AG04449 (cell line): Measurements from ENCODE around the gene ZNF561.

Experiments
- CTCF ChIA-PET: fragments of 350-600 bp; formaldehyde crosslinking; extraction: SDS; loops from one replicate; lab custom pipeline; 2021; ENCODE audit warnings: antibody characterized with exemption; lab: Yijun Ruan, JAX
- POLR2A ChIA-PET: fragments of 400-600, 350-600 bp; formaldehyde crosslinking; extraction: SDS; loops from one replicate; lab custom pipeline; 2020; ENCODE audit warnings: antibody characterized with exemption, inconsistent platforms; lab: Yijun Ruan, JAX
- DNase-seq: peaks from one replicate; pipeline ENCODE4 v3.0.0-alpha.2; 2010; ENCODE audit warnings: low read depth, low spot score
- H3K4me3 ChIP-seq: 2 replicates; pipeline ENCODE4 v1.5.1; 2011; ENCODE audit warnings: low read depth, mild to moderate bottlenecking, control low read depth, low read length
- CTCF ChIP-seq: IDR thresholded peaks from one replicate; pipeline ENCODE4 v1.5.1; 2011; ENCODE audit warnings: mild to moderate bottlenecking, moderate library complexity, low read length, control low read depth, inconsistent platforms; ENCODE audit not compliant: insufficient read depth; ENCODE audit errors: missing control alignments

The ZNF561 gene

GRCh38 chr19:9645472-9645871, 24.4 kb upstream of the ZNF561 start:
- TF ChIP-seq CTCF = no peak

DNA sequence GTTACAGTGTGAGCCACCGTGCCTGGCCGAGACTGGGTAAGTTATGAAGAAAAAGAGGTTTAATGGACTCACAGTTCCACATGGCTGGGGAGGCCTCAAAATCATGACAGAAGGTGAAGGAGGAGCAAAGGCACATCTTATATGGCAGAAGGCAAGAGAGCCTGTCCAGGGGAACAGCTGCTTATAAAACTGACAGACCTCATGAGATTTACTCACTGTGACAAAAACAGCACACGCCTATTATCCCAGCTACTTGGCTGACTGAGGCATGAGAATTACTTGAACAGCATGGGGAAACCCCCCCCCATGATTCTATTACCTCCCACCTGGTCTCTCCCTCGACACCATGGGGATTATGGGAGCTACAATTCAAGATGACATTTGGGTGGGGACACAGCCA, 23.4 kb upstream of the ZNF561 start:
- H3K4me3 ChIP-seq = no peak overlapping the region
- ChIA-PET CTCF (interaction anchor here (1.6 to 3.0 kb wide), 3 partner anchors 17 to 146 kb away, joined by 4 to 9 read pairs (median 6); no protein-coding TSS in a partner anchor), POLR2A (interaction anchor here (0.7 kb wide), 2 partner anchors 101 to 144 kb away, joined by 4 to 6 read pairs; no protein-coding TSS in a partner anchor)
- no peak for DNase-seq
- no peak for TF ChIP-seq CTCF

More at GRCh38 chr19:9645472-9645871, 24.4 kb upstream of the ZNF561 start:
- DNase-seq = no peak
- POLR2A ChIA-PET = no interaction called here
- CTCF ChIA-PET = interaction anchor here (1.6 kb wide), 1 partner anchor 145 kb away, joined by 4 read pairs; no protein-coding TSS in a partner anchor
- H3K4me3 ChIP-seq = no peak overlapping the region

DNA sequence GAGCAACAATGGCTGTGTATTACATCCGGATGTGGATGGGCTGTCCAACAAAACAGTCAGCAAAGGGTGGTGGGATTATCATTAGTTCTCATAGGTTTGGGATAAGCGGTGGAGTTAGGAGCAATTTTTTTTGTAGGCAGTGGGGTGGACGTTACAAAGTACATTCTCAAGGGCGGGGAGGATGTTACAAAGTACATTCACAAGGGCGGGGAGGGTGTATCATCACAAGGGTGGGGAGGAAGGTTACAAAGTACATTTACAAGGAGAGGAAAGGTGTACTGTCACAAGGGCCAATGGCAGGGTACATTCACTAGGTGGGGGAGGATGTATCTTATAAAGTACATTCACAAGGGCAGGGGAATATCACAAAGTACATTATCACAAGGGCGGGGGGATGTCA, 20.8 kb upstream of the ZNF561 start:
- CTCF ChIA-PET = interaction anchor here (1.0 kb wide), 1 partner anchor 13 kb away, joined by 4 read pairs; no protein-coding TSS in a partner anchor
- POLR2A ChIA-PET = interaction anchor here (0.6 kb wide), 1 partner anchor 13 kb away, joined by 3 read pairs; no protein-coding TSS in a partner anchor
- no peak for TF ChIP-seq CTCF
- DNase-seq = no peak
- H3K4me3 ChIP-seq = no peak overlapping the region

GRCh38 chr19:9640956-9641355, 19.9 kb upstream of the ZNF561 start:
- ChIA-PET CTCF (interaction anchor here (2.1 kb wide), 1 partner anchor 15 kb away, joined by 10 read pairs; no protein-coding TSS in a partner anchor), POLR2A (no interaction called here)
- H3K4me3 ChIP-seq = no peak overlapping the region
- no peak for DNase-seq
- TF ChIP-seq CTCF = no peak

DNA sequence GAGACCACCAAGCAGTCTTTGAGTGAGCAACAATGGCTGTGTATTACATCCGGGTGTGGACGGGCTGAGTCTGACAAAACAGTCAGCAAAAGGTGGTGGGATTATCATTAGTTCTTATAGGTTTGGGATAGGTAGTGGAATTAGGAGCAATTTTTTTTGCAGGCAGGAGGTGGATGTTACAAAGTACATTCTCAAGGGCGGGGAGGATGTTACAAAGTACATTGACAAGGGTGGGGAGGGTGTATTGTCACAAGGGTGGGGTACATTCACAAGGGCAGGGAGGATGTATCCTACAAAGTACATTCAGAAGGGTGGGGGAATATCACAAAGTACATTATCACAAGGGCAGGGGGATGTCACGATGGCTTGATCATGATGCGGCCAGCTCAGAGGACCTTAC, 15.0 kb upstream of the ZNF561 start:
- no peak for DNase-seq
- TF ChIP-seq CTCF = no peak
- POLR2A ChIA-PET = no interaction called here
- CTCF ChIA-PET = interaction anchor here (2.8 kb wide), 1 partner anchor 10 kb away, joined by 14 read pairs; no protein-coding TSS in a partner anchor
- no peak overlapping the region for H3K4me3 ChIP-seq

DNA sequence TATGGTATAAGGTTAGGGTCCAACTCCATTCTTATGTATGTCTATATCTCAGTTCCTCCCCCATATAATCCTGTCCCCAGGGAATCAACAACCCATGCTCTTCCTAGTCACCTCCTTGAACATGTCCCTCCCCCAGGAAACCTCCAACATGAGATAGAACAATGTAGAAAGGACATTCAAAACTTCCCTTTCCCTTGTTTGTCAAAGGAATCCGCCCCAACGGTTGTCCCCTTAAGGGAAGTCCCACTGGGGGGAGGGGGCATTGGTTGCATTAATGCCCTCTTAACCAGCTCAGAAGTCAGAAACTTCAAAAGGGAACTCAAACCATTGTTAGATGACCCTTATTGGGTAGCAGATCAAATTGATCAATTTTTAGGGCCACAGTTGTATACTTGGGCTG, 6.8 kb upstream of the ZNF561 start:
- POLR2A ChIA-PET = no interaction called here
- no peak overlapping the region for H3K4me3 ChIP-seq
- CTCF ChIA-PET = interaction anchor here (0.9 to 2.2 kb wide), 10 partner anchors 10 to 168 kb away, joined by 3 to 8 read pairs (median 4); no protein-coding TSS in a partner anchor
- no peak for DNase-seq
- TF ChIP-seq CTCF = no peak
